Measurements from ENCODE around the gene AUP1. TPM values are rescaled to one million over a fixed set of nuclear protein-coding genes. Genes with fewer than 3 reads are reported as not detected.
"Not testable (repeated sequence)": the region's sequence is repeated elsewhere in the genome, so short reads cannot be mapped to it uniquely, and the experiment has no call there.

AUP1 gene
- polyA plus RNA-seq, 1 donor: 145 TPM

- Histone ChIP-seq H3K9me3 (ENCODE audit: control insufficient read depth, low read depth, low read length) (peaks cover 7% of the 10 kb centered on the region), H3K36me3 (ENCODE audit: control insufficient read depth, insufficient read depth, low read length) (peaks cover 19% of the 10 kb centered on the region), H3K4me1 (ENCODE audit: control insufficient read depth, insufficient read depth, low read length) (peaks cover 37% of the 10 kb centered on the region), H3K27ac (ENCODE audit: low read length) (peak overlapping the region; percentile 97), H3K4me3 (ENCODE audit: low read length) (peak overlapping the region; percentile 74), H3K27me3 (ENCODE audit: control insufficient read depth, insufficient read depth, low read length) (peaks cover 52% of the 10 kb centered on the region)
- WGBS (ENCODE audit: insufficient coverage, low lambda C conversion rate): no CpG with 5 or more reads among the region's 61 CpGs
- peak in 1 of 2 donors; percentile 72 for DNase-seq
These were observed 31.6 kb downstream of the AUP1 start for GRCh38 chr2:74497777-74498499.

GRCh38 chr2:74496997-74497776 is 32.3 kb downstream of the AUP1 start:
- H3K27ac ChIP-seq (ENCODE audit: low read length): peak overlapping the region; percentile 97
- peaks cover 45% of the 10 kb centered on the region for H3K4me1 ChIP-seq (ENCODE audit: control insufficient read depth, insufficient read depth, low read length)
- H3K4me3 ChIP-seq (ENCODE audit: low read length): peak overlapping the region; percentile 74

GRCh38 chr2:74495440-74495839 is 34.1 kb downstream of the AUP1 start:
- H3K9me3 ChIP-seq (ENCODE audit: control insufficient read depth, low read depth, low read length): peaks cover 6% of the 10 kb centered on the region
- DNase-seq: no peak
- peaks cover 33% of the 10 kb centered on the region for H3K27me3 ChIP-seq (ENCODE audit: control insufficient read depth, insufficient read depth, low read length)
- no CpG with 5 or more reads among the region's 1 CpG for WGBS (ENCODE audit: insufficient coverage, low lambda C conversion rate)
- peaks cover 58% of the 10 kb centered on the region for H3K4me1 ChIP-seq (ENCODE audit: control insufficient read depth, insufficient read depth, low read length)
- peaks cover 43% of the 10 kb centered on the region for H3K36me3 ChIP-seq (ENCODE audit: control insufficient read depth, insufficient read depth, low read length)
- H3K4me3 ChIP-seq (ENCODE audit: low read length): no peak overlapping the region
- H3K27ac ChIP-seq (ENCODE audit: low read length): no peak overlapping the region

More at GRCh38 chr2:74496997-74497776, 32.3 kb downstream of the AUP1 start:
- peaks cover 27% of the 10 kb centered on the region for H3K36me3 ChIP-seq (ENCODE audit: control insufficient read depth, insufficient read depth, low read length)
- H3K9me3 ChIP-seq (ENCODE audit: control insufficient read depth, low read depth, low read length): peaks cover 6% of the 10 kb centered on the region
- no CpG with 5 or more reads among the region's 19 CpGs for WGBS (ENCODE audit: insufficient coverage, low lambda C conversion rate)
- H3K27me3 ChIP-seq (ENCODE audit: control insufficient read depth, insufficient read depth, low read length): peaks cover 44% of the 10 kb centered on the region
- DNase-seq: peak in 1 of 2 donors; percentile 73

GRCh38 chr2:74493546-74493945 is 36.0 kb downstream of the AUP1 start:
- no peak for DNase-seq
- peaks cover 4% of the 10 kb centered on the region for H3K9me3 ChIP-seq (ENCODE audit: control insufficient read depth, low read depth, low read length)
- peaks cover 73% of the 10 kb centered on the region for H3K4me1 ChIP-seq (ENCODE audit: control insufficient read depth, insufficient read depth, low read length)
- no peak overlapping the region for H3K4me3 ChIP-seq (ENCODE audit: low read length)
- H3K27me3 ChIP-seq (ENCODE audit: control insufficient read depth, insufficient read depth, low read length): peaks cover 14% of the 10 kb centered on the region
- no peak overlapping the region for H3K27ac ChIP-seq (ENCODE audit: low read length)
- no CpG with 5 or more reads among the region's 3 CpGs for WGBS (ENCODE audit: insufficient coverage, low lambda C conversion rate)
- peaks cover 49% of the 10 kb centered on the region for H3K36me3 ChIP-seq (ENCODE audit: control insufficient read depth, insufficient read depth, low read length)

GRCh38 chr2:74491648-74492544 is 37.6 kb downstream of the AUP1 start:
- no CpG with 5 or more reads among the region's 12 CpGs for WGBS (ENCODE audit: insufficient coverage, low lambda C conversion rate)
- H3K36me3 ChIP-seq (ENCODE audit: control insufficient read depth, insufficient read depth, low read length): peaks cover 55% of the 10 kb centered on the region
- peaks cover 68% of the 10 kb centered on the region for H3K4me1 ChIP-seq (ENCODE audit: control insufficient read depth, insufficient read depth, low read length)

GRCh38 chr2:74489906-74490305 is 39.6 kb downstream of the AUP1 start:
- Histone ChIP-seq H3K27me3 (ENCODE audit: control insufficient read depth, insufficient read depth, low read length) (no peaks in the 10 kb centered on the region), H3K4me1 (ENCODE audit: control insufficient read depth, insufficient read depth, low read length) (peaks cover 55% of the 10 kb centered on the region), H3K36me3 (ENCODE audit: control insufficient read depth, insufficient read depth, low read length) (peaks cover 61% of the 10 kb centered on the region), H3K4me3 (ENCODE audit: low read length) (no peak overlapping the region), H3K9me3 (ENCODE audit: control insufficient read depth, low read depth, low read length) (no peaks in the 10 kb centered on the region), H3K27ac (ENCODE audit: low read length) (peak overlapping the region; percentile 88)
- WGBS (ENCODE audit: insufficient coverage, low lambda C conversion rate): no CpG with 5 or more reads among the region's 9 CpGs
- no peak for DNase-seq

More at GRCh38 chr2:74491648-74492544, 37.6 kb downstream of the AUP1 start:
- peak overlapping the region; percentile 88 for H3K27ac ChIP-seq (ENCODE audit: low read length)
- peak in 1 of 2 donors; percentile 81 for DNase-seq
- no peaks in the 10 kb centered on the region for H3K27me3 ChIP-seq (ENCODE audit: control insufficient read depth, insufficient read depth, low read length)
- no peak overlapping the region for H3K4me3 ChIP-seq (ENCODE audit: low read length)
- no peaks in the 10 kb centered on the region for H3K9me3 ChIP-seq (ENCODE audit: control insufficient read depth, low read depth, low read length)

GRCh38 chr2:74488643-74489481 is 40.6 kb downstream of the AUP1 start:
- peak; percentile 91 to 97 for DNase-seq
- Histone ChIP-seq H3K4me3 (ENCODE audit: low read length) (no peak overlapping the region), H3K36me3 (ENCODE audit: control insufficient read depth, insufficient read depth, low read length) (peaks cover 56% of the 10 kb centered on the region), H3K4me1 (ENCODE audit: control insufficient read depth, insufficient read depth, low read length) (peaks cover 55% of the 10 kb centered on the region), H3K9me3 (ENCODE audit: control insufficient read depth, low read depth, low read length) (no peaks in the 10 kb centered on the region), H3K27ac (ENCODE audit: low read length) (peak overlapping the region; percentile 88), H3K27me3 (ENCODE audit: control insufficient read depth, insufficient read depth, low read length) (no peaks in the 10 kb centered on the region)
- WGBS (ENCODE audit: insufficient coverage, low lambda C conversion rate): no CpG with 5 or more reads among the region's 9 CpGs

- H3K4me3 ChIP-seq (ENCODE audit: low read length): no peak overlapping the region
- no peak for DNase-seq
- H3K27ac ChIP-seq (ENCODE audit: low read length): no peak overlapping the region
- no peaks in the 10 kb centered on the region for H3K27me3 ChIP-seq (ENCODE audit: control insufficient read depth, insufficient read depth, low read length)
- peaks cover 41% of the 10 kb centered on the region for H3K4me1 ChIP-seq (ENCODE audit: control insufficient read depth, insufficient read depth, low read length)
- no CpG with 5 or more reads among the region's 2 CpGs for WGBS (ENCODE audit: insufficient coverage, low lambda C conversion rate)
- H3K36me3 ChIP-seq (ENCODE audit: control insufficient read depth, insufficient read depth, low read length): peaks cover 30% of the 10 kb centered on the region
- H3K9me3 ChIP-seq (ENCODE audit: control insufficient read depth, low read depth, low read length): no peaks in the 10 kb centered on the region
These were observed 43.4 kb downstream of the AUP1 start for GRCh38 chr2:74486141-74486540.

GRCh38 chr2:74483675-74484164 is 45.8 kb downstream of the AUP1 start:
- not testable (repeated sequence) for H3K27me3 ChIP-seq (ENCODE audit: control insufficient read depth, insufficient read depth, low read length); H3K9me3 ChIP-seq (ENCODE audit: control insufficient read depth, low read depth, low read length); DNase-seq
- peaks cover 27% of the 10 kb centered on the region for H3K4me1 ChIP-seq (ENCODE audit: control insufficient read depth, insufficient read depth, low read length)
- peak overlapping the region; percentile 85 for H3K4me3 ChIP-seq (ENCODE audit: low read length)
- peak overlapping the region; percentile 89 for H3K27ac ChIP-seq (ENCODE audit: low read length)
- peaks cover 27% of the 10 kb centered on the region for H3K36me3 ChIP-seq (ENCODE audit: control insufficient read depth, insufficient read depth, low read length)
- WGBS (ENCODE audit: insufficient coverage, low lambda C conversion rate): no CpG with 5 or more reads among the region's 19 CpGs
